ENCODE measurements around the gene BCS1L.
"Not testable (repeated sequence)": the region's sequence is repeated elsewhere in the genome, so short reads cannot be mapped to it uniquely, and the experiment has no call there.

The BCS1L gene

GRCh38 chr2:218663901-218664300, 4.4 kb downstream of the BCS1L start:
- H3K27me3 ChIP-seq (ENCODE audit: control insufficient read depth, insufficient read depth, low read length), result no peaks in the 10 kb centered on the region
- no peaks in the 10 kb centered on the region for H3K9me3 ChIP-seq (replicated peaks; ENCODE audit: low read length)
- H3K4me3 ChIP-seq (ENCODE audit: low read length), result no peak overlapping the region
- no peak overlapping the region for H3K4me2 ChIP-seq (ENCODE audit: low read length)
- H3K4me1 ChIP-seq (ENCODE audit: control insufficient read depth, insufficient read depth, low read length), result peaks cover 8% of the 10 kb centered on the region
- no peak overlapping the region for H3K9ac ChIP-seq (ENCODE audit: low read depth, low read length)
- peaks cover 66% of the 10 kb centered on the region for H3K36me3 ChIP-seq (ENCODE audit: insufficient read depth, low read length)

- no peak overlapping the region for H3K9ac ChIP-seq (ENCODE audit: low read depth, low read length)
- H3K4me2 ChIP-seq (ENCODE audit: low read length), result no peak overlapping the region
- peaks cover 74% of the 10 kb centered on the region for H3K36me3 ChIP-seq (ENCODE audit: insufficient read depth, low read length)
- no peaks in the 10 kb centered on the region for H3K9me3 ChIP-seq (replicated peaks; ENCODE audit: low read length)
- H3K27me3 ChIP-seq (ENCODE audit: control insufficient read depth, insufficient read depth, low read length), result no peaks in the 10 kb centered on the region
- peaks cover 8% of the 10 kb centered on the region for H3K4me1 ChIP-seq (ENCODE audit: control insufficient read depth, insufficient read depth, low read length)
- no peak overlapping the region for H3K4me3 ChIP-seq (ENCODE audit: low read length)
Observed at GRCh38 chr2:218664653-218665052, 5.2 kb downstream of the BCS1L start.

- no peaks in the 10 kb centered on the region for H3K9me3 ChIP-seq (replicated peaks; ENCODE audit: low read length)
- H3K4me1 ChIP-seq (ENCODE audit: control insufficient read depth, insufficient read depth, low read length), result peaks cover 4% of the 10 kb centered on the region
- H3K27me3 ChIP-seq (ENCODE audit: control insufficient read depth, insufficient read depth, low read length), result no peaks in the 10 kb centered on the region
- H3K4me3 ChIP-seq (ENCODE audit: low read length), result peak overlapping the region; percentile 90
- H3K9ac ChIP-seq (ENCODE audit: low read depth, low read length), result peak overlapping the region; percentile 90
- H3K4me2 ChIP-seq (ENCODE audit: low read length), result peak overlapping the region; percentile 81
- H3K36me3 ChIP-seq (ENCODE audit: insufficient read depth, low read length), result peaks cover 30% of the 10 kb centered on the region
Observed at GRCh38 chr2:218671097-218671653, 11.7 kb downstream of the BCS1L start.

- Histone ChIP-seq H3K36me3 (ENCODE audit: insufficient read depth, low read length) (peaks cover 25% of the 10 kb centered on the region), H3K9me3 (replicated peaks; ENCODE audit: low read length) (no peaks in the 10 kb centered on the region), H3K4me2 (ENCODE audit: low read length) (peak within 1 kb of the TSS; percentile 81), H3K9ac (ENCODE audit: low read depth, low read length) (peak within 1 kb of the TSS; percentile 90), H3K4me1 (ENCODE audit: control insufficient read depth, insufficient read depth, low read length) (peaks cover 4% of the 10 kb centered on the region), H3K27me3 (ENCODE audit: control insufficient read depth, insufficient read depth, low read length) (no peaks in the 10 kb centered on the region), H3K4me3 (ENCODE audit: low read length) (peak within 1 kb of the TSS; percentile 90)
Observed at GRCh38 chr2:218671654-218672566, 12.4 kb downstream of the BCS1L start, which contains the start of the genes RNF25 and STK36. Gene RNF25 (minus strand): TSS chr2:218672002. CDS start chr2:218671970, 32 bp downstream. Gene STK36 (plus strand): TSS chr2:218672086. CDS start chr2:218672830, 744 bp downstream.

GRCh38 chr2:218679119-218679518, 19.6 kb downstream of the BCS1L start:
- H3K4me1 ChIP-seq (ENCODE audit: control insufficient read depth, insufficient read depth, low read length), result peaks cover 6% of the 10 kb centered on the region
- no peaks in the 10 kb centered on the region for H3K27me3 ChIP-seq (ENCODE audit: control insufficient read depth, insufficient read depth, low read length)
- no peak overlapping the region for H3K4me2 ChIP-seq (ENCODE audit: low read length)
- no peak overlapping the region for H3K4me3 ChIP-seq (ENCODE audit: low read length)
- no peak overlapping the region for H3K9ac ChIP-seq (ENCODE audit: low read depth, low read length)
- H3K9me3 ChIP-seq (replicated peaks; ENCODE audit: low read length), result no peaks in the 10 kb centered on the region
- peaks cover 15% of the 10 kb centered on the region for H3K36me3 ChIP-seq (ENCODE audit: insufficient read depth, low read length)

GRCh38 chr2:218680061-218680460, 20.6 kb downstream of the BCS1L start:
- H3K27me3 ChIP-seq (ENCODE audit: control insufficient read depth, insufficient read depth, low read length), result no peaks in the 10 kb centered on the region
- H3K9me3 ChIP-seq (replicated peaks; ENCODE audit: low read length), result no peaks in the 10 kb centered on the region
- H3K9ac ChIP-seq (ENCODE audit: low read depth, low read length), result no peak overlapping the region
- H3K36me3 ChIP-seq (ENCODE audit: insufficient read depth, low read length), result peaks cover 18% of the 10 kb centered on the region
- H3K4me2 ChIP-seq (ENCODE audit: low read length), result no peak overlapping the region
- no peak overlapping the region for H3K4me3 ChIP-seq (ENCODE audit: low read length)
- peaks cover 6% of the 10 kb centered on the region for H3K4me1 ChIP-seq (ENCODE audit: control insufficient read depth, insufficient read depth, low read length)

- H3K9me3 ChIP-seq (replicated peaks; ENCODE audit: low read length); H3K4me1 ChIP-seq (ENCODE audit: control insufficient read depth, insufficient read depth, low read length); H3K4me2 ChIP-seq (ENCODE audit: low read length); H3K9ac ChIP-seq (ENCODE audit: low read depth, low read length); H3K27me3 ChIP-seq (ENCODE audit: control insufficient read depth, insufficient read depth, low read length); H3K4me3 ChIP-seq (ENCODE audit: low read length): not testable (repeated sequence)
- peaks cover 28% of the 10 kb centered on the region for H3K36me3 ChIP-seq (ENCODE audit: insufficient read depth, low read length)
Observed at GRCh38 chr2:218687400-218688060, 28.0 kb downstream of the BCS1L start.

- no peaks in the 10 kb centered on the region for H3K9me3 ChIP-seq (replicated peaks; ENCODE audit: low read length)
- no peak overlapping the region for H3K4me3 ChIP-seq (ENCODE audit: low read length)
- no peak overlapping the region for H3K4me2 ChIP-seq (ENCODE audit: low read length)
- H3K36me3 ChIP-seq (ENCODE audit: insufficient read depth, low read length), result peaks cover 37% of the 10 kb centered on the region
- peaks cover 10% of the 10 kb centered on the region for H3K4me1 ChIP-seq (ENCODE audit: control insufficient read depth, insufficient read depth, low read length)
- H3K27me3 ChIP-seq (ENCODE audit: control insufficient read depth, insufficient read depth, low read length), result no peaks in the 10 kb centered on the region
- peak overlapping the region; percentile 5 for H3K9ac ChIP-seq (ENCODE audit: low read depth, low read length)
Observed at GRCh38 chr2:218691234-218691633, 31.8 kb downstream of the BCS1L start.

GRCh38 chr2:218694405-218695145, 35.1 kb downstream of the BCS1L start:
- Histone ChIP-seq H3K4me2 (ENCODE audit: low read length) (no peak overlapping the region), H3K9ac (ENCODE audit: low read depth, low read length) (no peak overlapping the region), H3K4me1 (ENCODE audit: control insufficient read depth, insufficient read depth, low read length) (peaks cover 10% of the 10 kb centered on the region), H3K4me3 (ENCODE audit: low read length) (no peak overlapping the region), H3K27me3 (ENCODE audit: control insufficient read depth, insufficient read depth, low read length) (no peaks in the 10 kb centered on the region), H3K36me3 (ENCODE audit: insufficient read depth, low read length) (peaks cover 63% of the 10 kb centered on the region), H3K9me3 (replicated peaks; ENCODE audit: low read length) (no peaks in the 10 kb centered on the region)

- no peaks in the 10 kb centered on the region for H3K9me3 ChIP-seq (replicated peaks; ENCODE audit: low read length)
Observed at GRCh38 chr2:218698885-218699284, 39.4 kb downstream of the BCS1L start.

GRCh38 chr2:218701806-218702205, 42.3 kb downstream of the BCS1L start:
- Histone ChIP-seq H3K4me2 (ENCODE audit: low read length) (no peak overlapping the region), H3K36me3 (ENCODE audit: insufficient read depth, low read length) (peaks cover 28% of the 10 kb centered on the region), H3K27me3 (ENCODE audit: control insufficient read depth, insufficient read depth, low read length) (no peaks in the 10 kb centered on the region), H3K4me1 (ENCODE audit: control insufficient read depth, insufficient read depth, low read length) (no peaks in the 10 kb centered on the region), H3K9ac (ENCODE audit: low read depth, low read length) (no peak overlapping the region), H3K4me3 (ENCODE audit: low read length) (no peak overlapping the region), H3K9me3 (replicated peaks; ENCODE audit: low read length) (no peaks in the 10 kb centered on the region)

More at GRCh38 chr2:218698885-218699284, 39.4 kb downstream of the BCS1L start:
- Histone ChIP-seq H3K4me2 (ENCODE audit: low read length) (no peak overlapping the region), H3K9ac (ENCODE audit: low read depth, low read length) (no peak overlapping the region), H3K4me3 (ENCODE audit: low read length) (no peak overlapping the region), H3K27me3 (ENCODE audit: control insufficient read depth, insufficient read depth, low read length) (no peaks in the 10 kb centered on the region), H3K4me1 (ENCODE audit: control insufficient read depth, insufficient read depth, low read length) (no peaks in the 10 kb centered on the region), H3K36me3 (ENCODE audit: insufficient read depth, low read length) (peaks cover 39% of the 10 kb centered on the region)

Measured in skeletal muscle satellite cell (primary cell).